Measurements from ENCODE around the gene ANKRD55.

DNA sequence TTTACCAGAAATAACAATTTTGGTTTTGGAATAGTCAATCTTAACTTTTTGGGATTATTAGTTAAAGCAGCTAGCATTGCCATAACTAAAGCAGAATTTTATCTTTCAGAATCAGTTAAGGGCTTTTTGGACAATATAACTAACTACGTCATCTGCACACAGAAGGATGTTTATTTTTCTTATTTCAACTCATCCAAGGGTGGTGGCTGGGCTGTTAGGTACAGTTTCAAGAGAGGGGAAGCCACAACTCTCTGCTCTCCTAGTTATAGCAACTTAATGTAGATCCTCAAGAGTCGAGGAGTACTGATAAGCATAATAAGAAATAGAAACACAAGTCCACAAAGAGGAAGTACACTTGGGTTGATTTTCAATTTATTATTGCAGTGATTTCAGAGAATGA is 65.6 kb downstream of the ANKRD55 start:
- TF ChIP-seq CTCF (IDR thresholded peaks at IDR 0.05; ENCODE audit: control extremely low read depth in 1 of 3, insufficient read depth in 1 of 3, low read depth in 1 of 3, low read length in 3 of 3) (no peak), POLR2AphosphoS5 (IDR thresholded peaks at IDR 0.05; ENCODE audit: low read depth, low read length) (no peak), EZH2 (IDR thresholded peaks at IDR 0.05; ENCODE audit: low read depth, low read length, severe bottlenecking) (no peak), POLR2A (IDR thresholded peaks at IDR 0.05; ENCODE audit: control extremely low read depth in 1 of 2, low read depth in 2 of 2, low read length in 2 of 2) (no peak), SUZ12 (IDR thresholded peaks at IDR 0.05; ENCODE audit: low read length) (no peak)
